NCI-H510A (cell line): ENCODE measurements around the gene DES.
A peak's percentile ranks its signal among the peaks of the same experiment; 100 is the strongest.

ENCODE experiments used
- DNase-seq: peaks from one replicate; lab custom pipeline; 2025; lab: John Stamatoyannopoulos, UW

The DES gene

GRCh38 chr2:219453671-219454590 lies 35.8 kb downstream of the DES start:
- peak; percentile 32 for DNase-seq

GRCh38 chr2:219455581-219455980 lies 37.4 kb downstream of the DES start:
- no peak for DNase-seq

GRCh38 chr2:219457784-219458369 lies 39.7 kb downstream of the DES start:
- DNase-seq: no peak

GRCh38 chr2:219458996-219459395 lies 40.8 kb downstream of the DES start:
- no peak for DNase-seq

- DNase-seq: no peak
Measured at GRCh38 chr2:219459460-219460311, 41.5 kb downstream of the DES start.

- peak; percentile 71 for DNase-seq
Measured at GRCh38 chr2:219460424-219460926, 42.3 kb downstream of the DES start.

- DNase-seq: peak; percentile 39
Measured at GRCh38 chr2:219461047-219461514, 42.9 kb downstream of the DES start.

GRCh38 chr2:219461669-219462068 lies 43.5 kb downstream of the DES start:
- no peak for DNase-seq

GRCh38 chr2:219462349-219462748 lies 44.2 kb downstream of the DES start:
- no peak for DNase-seq

- no peak for DNase-seq
Measured at GRCh38 chr2:219464286-219465032, 46.3 kb downstream of the DES start.

- DNase-seq: no peak
Measured at GRCh38 chr2:219465659-219466561, 47.7 kb downstream of the DES start.

GRCh38 chr2:219466816-219467735 lies 48.9 kb downstream of the DES start:
- no peak for DNase-seq

GRCh38 chr2:219467736-219468075 lies 49.5 kb downstream of the DES start:
- DNase-seq: no peak

- no peak for DNase-seq
Measured at GRCh38 chr2:219468410-219469185, 50.4 kb downstream of the DES start.

GRCh38 chr2:219469186-219469724 lies 51.1 kb downstream of the DES start:
- DNase-seq: no peak

- no peak for DNase-seq
Measured at GRCh38 chr2:219470429-219470828, 52.3 kb downstream of the DES start.

- no peak for DNase-seq
Measured at GRCh38 chr2:219471476-219472371, 53.5 kb downstream of the DES start.
